ENCODE data around the gene MAPRE2.

Gene MAPRE2

GRCh38 chr18:35038881-35039491, 2.2 kb upstream of the MAPRE2 start:
- DNase-seq, result no peak

- no peak for DNase-seq
These were observed 600 bp upstream of the MAPRE2 start for GRCh38 chr18:35040638-35040987.

GRCh38 chr18:35041815-35042387, 688 bp downstream of the MAPRE2 start:
- peak in 1 of 2 experiments; percentile 7 for DNase-seq

GRCh38 chr18:35042389-35043071, 1.3 kb downstream of the MAPRE2 start:
- no peak for DNase-seq

GRCh38 chr18:35043207-35043606, 2.0 kb downstream of the MAPRE2 start:
- DNase-seq, result no peak

GRCh38 chr18:35045121-35045520, 3.9 kb downstream of the MAPRE2 start:
- DNase-seq, result peak in 1 of 2 experiments; percentile 14

- no peak for DNase-seq
These were observed 4.6 kb downstream of the MAPRE2 start for GRCh38 chr18:35045806-35046205.

- no peak for DNase-seq
These were observed 6.6 kb downstream of the MAPRE2 start for GRCh38 chr18:35047697-35048292.

GRCh38 chr18:35049111-35050027, 8.2 kb downstream of the MAPRE2 start:
- DNase-seq, result no peak

GRCh38 chr18:35050028-35050546, 8.9 kb downstream of the MAPRE2 start:
- no peak for DNase-seq

- no peak for DNase-seq
These were observed 9.5 kb downstream of the MAPRE2 start for GRCh38 chr18:35050705-35051195.

GRCh38 chr18:35051641-35052377, 10.6 kb downstream of the MAPRE2 start:
- DNase-seq, result peak in 1 of 2 experiments; percentile 19

- DNase-seq, result no peak
These were observed 13.2 kb downstream of the MAPRE2 start for GRCh38 chr18:35054401-35054800.

GRCh38 chr18:35055105-35055504, 13.9 kb downstream of the MAPRE2 start:
- DNase-seq, result no peak

GRCh38 chr18:35055726-35056125, 14.5 kb downstream of the MAPRE2 start:
- no peak for DNase-seq

GRCh38 chr18:35059280-35059927, 18.2 kb downstream of the MAPRE2 start:
- DNase-seq, result peak in 1 of 2 experiments; percentile 5

GRCh38 chr18:35060122-35060815, 19.1 kb downstream of the MAPRE2 start:
- peak in 1 of 2 experiments; percentile 43 for DNase-seq

GRCh38 chr18:35061336-35061735, 20.1 kb downstream of the MAPRE2 start:
- DNase-seq, result no peak

GRCh38 chr18:35061804-35062203, 20.6 kb downstream of the MAPRE2 start:
- DNase-seq, result no peak

- DNase-seq, result no peak
These were observed 21.2 kb downstream of the MAPRE2 start for GRCh38 chr18:35062408-35062807.

All from NCI-H446 (cell line).